ENCODE results near the gene HJV. TPM values are rescaled to one million over a fixed set of nuclear protein-coding genes. Genes with fewer than 3 reads are reported as not detected.
"Not testable (repeated sequence)": the region's sequence is repeated elsewhere in the genome, so short reads cannot be mapped to it uniquely, and the experiment has no call there.

Gene HJV
- total RNA-seq, result 439 TPM

- Histone ChIP-seq H3K4me3 (ENCODE audit: low read length in 3 of 3) (peak within 1 kb of the TSS; percentile 70 to 87 (median 81)), H3K27me3 (ENCODE audit: control insufficient read depth in 3 of 3, insufficient read depth in 3 of 3, low read length in 3 of 3) (no peaks in the 10 kb centered on the region), H3K36me3 (ENCODE audit: control insufficient read depth in 3 of 3, insufficient read depth in 3 of 3, low read length in 3 of 3) (peaks cover 7 to 15% (median 7%) of the 10 kb centered on the region in 3 donors), H3K9ac (ENCODE audit: low read depth in 1 of 3, low read length in 3 of 3) (peak within 1 kb of the TSS; percentile 88 to 97 (median 95)), H3K4me1 (ENCODE audit: control insufficient read depth in 3 of 3, insufficient read depth in 3 of 3, low read length in 3 of 3) (peaks cover 12 to 35% (median 23%) of the 10 kb centered on the region in 3 donors), H3K27ac (ENCODE audit: low read depth, low read length) (peak within 1 kb of the TSS; percentile 99), H3K9me3 (ENCODE audit: control insufficient read depth in 3 of 3, low read length in 3 of 3) (no peaks in the 10 kb centered on the region)
Measured at GRCh38 chr1:146021622-146022402, at the start of gene HJV. TSS of gene HJV (minus strand) at chr1:146021735. CDS start at chr1:146020231, 1,504 bp downstream.

- not testable (repeated sequence) for H3K4me1 ChIP-seq (ENCODE audit: control insufficient read depth in 3 of 3, insufficient read depth in 3 of 3, low read length in 3 of 3); H3K27me3 ChIP-seq (ENCODE audit: control insufficient read depth in 3 of 3, insufficient read depth in 3 of 3, low read length in 3 of 3); H3K27ac ChIP-seq (ENCODE audit: low read depth, low read length); H3K9me3 ChIP-seq (ENCODE audit: control insufficient read depth in 3 of 3, low read length in 3 of 3); H3K36me3 ChIP-seq (ENCODE audit: control insufficient read depth in 3 of 3, insufficient read depth in 3 of 3, low read length in 3 of 3); H3K9ac ChIP-seq (ENCODE audit: low read depth in 1 of 3, low read length in 3 of 3); H3K4me3 ChIP-seq (ENCODE audit: low read length in 3 of 3)
Measured at GRCh38 chr1:146059148-146059547, 37.6 kb upstream of the HJV start.

GRCh38 chr1:146051852-146052676 is 30.5 kb upstream of the HJV start:
- not testable (repeated sequence) for H3K36me3 ChIP-seq (ENCODE audit: control insufficient read depth in 3 of 3, insufficient read depth in 3 of 3, low read length in 3 of 3); H3K9me3 ChIP-seq (ENCODE audit: control insufficient read depth in 3 of 3, low read length in 3 of 3); H3K27me3 ChIP-seq (ENCODE audit: control insufficient read depth in 3 of 3, insufficient read depth in 3 of 3, low read length in 3 of 3); H3K4me1 ChIP-seq (ENCODE audit: control insufficient read depth in 3 of 3, insufficient read depth in 3 of 3, low read length in 3 of 3)
- peak overlapping the region; percentile 35 to 85 (median 78) for H3K9ac ChIP-seq (ENCODE audit: low read depth in 1 of 3, low read length in 3 of 3)
- peak overlapping the region; percentile 41 to 69 (median 61) for H3K4me3 ChIP-seq (ENCODE audit: low read length in 3 of 3)
- peak overlapping the region; percentile 73 for H3K27ac ChIP-seq (ENCODE audit: low read depth, low read length)

- Histone ChIP-seq H3K4me3 (ENCODE audit: low read length in 3 of 3) (peak overlapping the region; percentile 41 to 69 (median 61)), H3K9me3 (ENCODE audit: control insufficient read depth in 3 of 3, low read length in 3 of 3) (no peaks in the 10 kb centered on the region), H3K4me1 (ENCODE audit: control insufficient read depth in 3 of 3, insufficient read depth in 3 of 3, low read length in 3 of 3) (peaks cover 0 to 6% (median 0%) of the 10 kb centered on the region in 3 donors), H3K9ac (ENCODE audit: low read depth in 1 of 3, low read length in 3 of 3) (peak overlapping the region in 2 of 3 donors; percentile 78 to 85), H3K27ac (ENCODE audit: low read depth, low read length) (peak overlapping the region; percentile 73), H3K27me3 (ENCODE audit: control insufficient read depth in 3 of 3, insufficient read depth in 3 of 3, low read length in 3 of 3) (no peaks in the 10 kb centered on the region), H3K36me3 (ENCODE audit: control insufficient read depth in 3 of 3, insufficient read depth in 3 of 3, low read length in 3 of 3) (no peaks in the 10 kb centered on the region)
Measured at GRCh38 chr1:146051452-146051851, 29.9 kb upstream of the HJV start.

GRCh38 chr1:146050652-146050963 is 29.1 kb upstream of the HJV start:
- not testable (repeated sequence) for H3K27ac ChIP-seq (ENCODE audit: low read depth, low read length); H3K4me3 ChIP-seq (ENCODE audit: low read length in 3 of 3); H3K9me3 ChIP-seq (ENCODE audit: control insufficient read depth in 3 of 3, low read length in 3 of 3)

GRCh38 chr1:146049866-146050651 is 28.5 kb upstream of the HJV start:
- not testable (repeated sequence) for H3K4me3 ChIP-seq (ENCODE audit: low read length in 3 of 3); H3K9me3 ChIP-seq (ENCODE audit: control insufficient read depth in 3 of 3, low read length in 3 of 3); H3K4me1 ChIP-seq (ENCODE audit: control insufficient read depth in 3 of 3, insufficient read depth in 3 of 3, low read length in 3 of 3); H3K9ac ChIP-seq (ENCODE audit: low read depth in 1 of 3, low read length in 3 of 3); H3K27me3 ChIP-seq (ENCODE audit: control insufficient read depth in 3 of 3, insufficient read depth in 3 of 3, low read length in 3 of 3); H3K27ac ChIP-seq (ENCODE audit: low read depth, low read length); H3K36me3 ChIP-seq (ENCODE audit: control insufficient read depth in 3 of 3, insufficient read depth in 3 of 3, low read length in 3 of 3)

More at GRCh38 chr1:146050652-146050963, 29.1 kb upstream of the HJV start:
- not testable (repeated sequence) for H3K9ac ChIP-seq (ENCODE audit: low read depth in 1 of 3, low read length in 3 of 3); H3K4me1 ChIP-seq (ENCODE audit: control insufficient read depth in 3 of 3, insufficient read depth in 3 of 3, low read length in 3 of 3); H3K27me3 ChIP-seq (ENCODE audit: control insufficient read depth in 3 of 3, insufficient read depth in 3 of 3, low read length in 3 of 3); H3K36me3 ChIP-seq (ENCODE audit: control insufficient read depth in 3 of 3, insufficient read depth in 3 of 3, low read length in 3 of 3)

GRCh38 chr1:146049436-146049835 is 27.9 kb upstream of the HJV start:
- Histone ChIP-seq H3K27me3 (ENCODE audit: control insufficient read depth in 3 of 3, insufficient read depth in 3 of 3, low read length in 3 of 3) (no peaks in the 10 kb centered on the region), H3K27ac (ENCODE audit: low read depth, low read length) (no peak overlapping the region), H3K36me3 (ENCODE audit: control insufficient read depth in 3 of 3, insufficient read depth in 3 of 3, low read length in 3 of 3) (no peaks in the 10 kb centered on the region), H3K9ac (ENCODE audit: low read depth in 1 of 3, low read length in 3 of 3) (no peak overlapping the region), H3K9me3 (ENCODE audit: control insufficient read depth in 3 of 3, low read length in 3 of 3) (no peaks in the 10 kb centered on the region), H3K4me3 (ENCODE audit: low read length in 3 of 3) (no peak overlapping the region), H3K4me1 (ENCODE audit: control insufficient read depth in 3 of 3, insufficient read depth in 3 of 3, low read length in 3 of 3) (peaks cover 0 to 6% (median 0%) of the 10 kb centered on the region in 3 donors)

GRCh38 chr1:146048514-146049115 is 27.1 kb upstream of the HJV start:
- H3K9ac ChIP-seq (ENCODE audit: low read depth in 1 of 3, low read length in 3 of 3); H3K4me1 ChIP-seq (ENCODE audit: control insufficient read depth in 3 of 3, insufficient read depth in 3 of 3, low read length in 3 of 3); H3K27ac ChIP-seq (ENCODE audit: low read depth, low read length); H3K27me3 ChIP-seq (ENCODE audit: control insufficient read depth in 3 of 3, insufficient read depth in 3 of 3, low read length in 3 of 3); H3K36me3 ChIP-seq (ENCODE audit: control insufficient read depth in 3 of 3, insufficient read depth in 3 of 3, low read length in 3 of 3); H3K9me3 ChIP-seq (ENCODE audit: control insufficient read depth in 3 of 3, low read length in 3 of 3); H3K4me3 ChIP-seq (ENCODE audit: low read length in 3 of 3): not testable (repeated sequence)

GRCh38 chr1:146046664-146047063 is 25.1 kb upstream of the HJV start:
- Histone ChIP-seq H3K9ac (ENCODE audit: low read depth in 1 of 3, low read length in 3 of 3) (no peak overlapping the region), H3K4me3 (ENCODE audit: low read length in 3 of 3) (no peak overlapping the region), H3K27me3 (ENCODE audit: control insufficient read depth in 3 of 3, insufficient read depth in 3 of 3, low read length in 3 of 3) (no peaks in the 10 kb centered on the region), H3K36me3 (ENCODE audit: control insufficient read depth in 3 of 3, insufficient read depth in 3 of 3, low read length in 3 of 3) (no peaks in the 10 kb centered on the region), H3K4me1 (ENCODE audit: control insufficient read depth in 3 of 3, insufficient read depth in 3 of 3, low read length in 3 of 3) (peaks cover 0 to 3% (median 0%) of the 10 kb centered on the region in 3 donors), H3K27ac (ENCODE audit: low read depth, low read length) (no peak overlapping the region), H3K9me3 (ENCODE audit: control insufficient read depth in 3 of 3, low read length in 3 of 3) (no peaks in the 10 kb centered on the region)

All from skeletal muscle tissue (tissue), 4 donors.